Stomach (tissue), 9 donors: ENCODE results near the gene IDH2. TPM values are rescaled to one million over a fixed set of nuclear protein-coding genes. Genes with fewer than 3 reads are reported as not detected.
A peak's percentile ranks its signal among the peaks of the same experiment; 100 is the strongest.

ENCODE experiments used
- DNase-seq, 2 donors: peaks; one replicate each; pipeline versions ENCODE4 v3.0.0 to v3.0.0-alpha.2; 2013 to 2019
- H3K27ac ChIP-seq, 5 donors: fragments of 200-600 bp in 4 of 5; sonication (generic) in 4 of 5; one replicate each; pipeline ENCODE4 v1.5.1; 2013 to 2019; ENCODE audit warnings: mild to moderate bottlenecking in 1 of 5, moderate library complexity in 1 of 5
- H3K27me3 ChIP-seq, 3 donors: fragments of 200-600 bp; sonication (generic); one replicate each; pipeline ENCODE4 v1.5.1; 2017 to 2019; ENCODE audit warnings: mixed run types in 1 of 3
- H3K36me3 ChIP-seq, 4 donors: fragments of 200-600 bp; sonication (generic); 1 replicate in 3 of 4; 2 replicates in 1 of 4; pipeline ENCODE4 v1.5.1; 2016 to 2019
- H3K4me1 ChIP-seq, 4 donors: fragments of 200-600 bp; sonication (generic); one replicate each; pipeline ENCODE4 v1.5.1; 2016 to 2019
- H3K4me3 ChIP-seq, 4 donors: fragments of 200-600 bp; sonication (generic) in 3 of 4; one replicate each; pipeline ENCODE4 v1.5.1; 2016 to 2019; ENCODE audit warnings: mild to moderate bottlenecking in 1 of 4
- H3K9me3 ChIP-seq, 4 donors: fragments of 200-600 bp; sonication (generic); one replicate each; pipeline ENCODE4 v1.5.1; 2016 to 2019
- EP300 ChIP-seq: sonication (generic); formaldehyde crosslinking; IDR thresholded peaks from one replicate; pipeline ENCODE4 v1.6.1; 2017; ENCODE audit warnings: antibody characterized with exemption
- POLR2A ChIP-seq, 4 donors: fragments of 450-650 bp; IDR thresholded peaks; one replicate each; pipeline ENCODE4 v1.6.1; 2016; ENCODE audit warnings: antibody characterized with exemption in 4 of 4, control low read depth in 2 of 4, mild to moderate bottlenecking in 1 of 4, moderate library complexity in 1 of 4
- POLR2AphosphoS5 ChIP-seq, 3 donors: sonication (generic); formaldehyde crosslinking; IDR thresholded peaks; one replicate each; pipeline ENCODE4 v1.6.1; 2016; ENCODE audit warnings: antibody characterized with exemption in 3 of 3
- WGBS, 5 donors: extraction: QIAGEN DNeasy Blood & Tissue Kit in 3 of 5; methylation state at CpG; one replicate each; pipeline versions ENCODE4 v1.1.5 to v1.1.7; 2013 to 2018; 5-methylcytosine and 5-hydroxymethylcytosine counted together
- intact Hi-C: fragments of 100-400 bp; cut with DNase I; formaldehyde crosslinking; loops from one replicate; pipeline ENCODE4 v1.15.1; 2023; ENCODE audit warnings: low total_unique reads
- polyA plus RNA-seq, 3 donors: library from polyadenylated mRNA; stranded (reverse); fragments of 200-250 nt; gene quantifications; one replicate each; pipeline ENCODE4 v1.2.3, GENCODE V29; 2013
- total RNA-seq, 5 donors: library from RNA; depleted of rRNA; stranded (reverse); fragments of >200 nt; gene quantifications; one replicate each; pipeline versions ENCODE4 v1.1.0 to v1.2.3, GENCODE V29; 2014 to 2016
- TF ChIP-seq, protein P1 (sequence below), 7 experiments: fragments of 450-650 bp in 4 of 7; fragments of 200-600 bp in 3 of 7; sonication (generic) in 3 of 7; IDR thresholded peaks; one replicate each; pipeline ENCODE4 v1.5.1; 2016 to 2019; ENCODE audit warnings: antibody characterized with exemption in 7 of 7, control low read depth in 2 of 7, mild to moderate bottlenecking in 1 of 7
- donor health status: healthy with polysubstance abuse.
- donor health status: Bipolar disorder and iron deficiency.
- donor health status: healthy.

Gene IDH2
- total and polyA plus RNA-seq, 8 donors, result 12.3 to 186 (median 117) TPM

DNA sequence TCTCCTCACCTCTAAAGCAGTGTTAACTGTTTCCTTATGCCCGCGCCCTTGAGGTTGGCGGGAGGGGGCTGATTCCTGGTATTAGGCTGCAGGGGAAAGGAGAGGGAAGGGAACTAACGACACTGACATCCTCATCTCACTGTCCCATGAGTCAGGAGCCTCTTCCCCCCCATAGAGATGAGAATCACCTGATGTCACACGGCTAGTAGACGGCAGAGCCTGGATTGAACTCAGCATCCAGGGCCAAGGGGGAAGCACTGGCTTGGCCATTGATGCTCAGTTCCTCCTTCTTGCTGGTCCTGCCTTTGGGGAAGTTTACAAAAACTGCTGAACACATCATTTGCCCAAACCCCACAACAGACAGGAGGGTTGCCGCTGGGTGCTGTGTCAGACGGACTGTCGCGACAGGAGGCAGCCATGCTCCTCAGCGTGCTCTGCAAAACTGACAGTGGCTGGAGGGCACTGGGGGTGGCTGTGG is 38.5 kb downstream of the IDH2 start:
- WGBS, 5 donors, result 66 to 81% (median 77%) methylated on average over 10 to 11 of the region's 11 CpGs
- TF ChIP-seq, protein P1, sequence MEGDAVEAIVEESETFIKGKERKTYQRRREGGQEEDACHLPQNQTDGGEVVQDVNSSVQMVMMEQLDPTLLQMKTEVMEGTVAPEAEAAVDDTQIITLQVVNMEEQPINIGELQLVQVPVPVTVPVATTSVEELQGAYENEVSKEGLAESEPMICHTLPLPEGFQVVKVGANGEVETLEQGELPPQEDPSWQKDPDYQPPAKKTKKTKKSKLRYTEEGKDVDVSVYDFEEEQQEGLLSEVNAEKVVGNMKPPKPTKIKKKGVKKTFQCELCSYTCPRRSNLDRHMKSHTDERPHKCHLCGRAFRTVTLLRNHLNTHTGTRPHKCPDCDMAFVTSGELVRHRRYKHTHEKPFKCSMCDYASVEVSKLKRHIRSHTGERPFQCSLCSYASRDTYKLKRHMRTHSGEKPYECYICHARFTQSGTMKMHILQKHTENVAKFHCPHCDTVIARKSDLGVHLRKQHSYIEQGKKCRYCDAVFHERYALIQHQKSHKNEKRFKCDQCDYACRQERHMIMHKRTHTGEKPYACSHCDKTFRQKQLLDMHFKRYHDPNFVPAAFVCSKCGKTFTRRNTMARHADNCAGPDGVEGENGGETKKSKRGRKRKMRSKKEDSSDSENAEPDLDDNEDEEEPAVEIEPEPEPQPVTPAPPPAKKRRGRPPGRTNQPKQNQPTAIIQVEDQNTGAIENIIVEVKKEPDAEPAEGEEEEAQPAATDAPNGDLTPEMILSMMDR (IDR thresholded peaks at IDR 0.05), result no peak
- TF ChIP-seq POLR2A (IDR thresholded peaks at IDR 0.05) (no peak), POLR2AphosphoS5 (IDR thresholded peaks at IDR 0.05) (no peak), EP300 (no peak)
- peaks cover 36 to 77% (median 61%) of the 10 kb centered on the region in 4 donors for H3K4me1 ChIP-seq
- intact Hi-C loops, result loop anchor here (10.0 kb wide), 1 partner anchor 59 kb away; the partner anchor contains the start of gene ZNF710
- H3K27me3 ChIP-seq, result no peaks in the 10 kb centered on the region
- no peak overlapping the region for H3K4me3 ChIP-seq
- DNase-seq, result peak in 1 of 2 donors; percentile 69
- no peaks in the 10 kb centered on the region for H3K9me3 ChIP-seq
- H3K27ac ChIP-seq, result peak overlapping the region in 4 of 5 donors; percentile 73 to 87 (median 80)
- peaks cover 10 to 23% (median 19%) of the 10 kb centered on the region in 4 donors for H3K36me3 ChIP-seq

DNA sequence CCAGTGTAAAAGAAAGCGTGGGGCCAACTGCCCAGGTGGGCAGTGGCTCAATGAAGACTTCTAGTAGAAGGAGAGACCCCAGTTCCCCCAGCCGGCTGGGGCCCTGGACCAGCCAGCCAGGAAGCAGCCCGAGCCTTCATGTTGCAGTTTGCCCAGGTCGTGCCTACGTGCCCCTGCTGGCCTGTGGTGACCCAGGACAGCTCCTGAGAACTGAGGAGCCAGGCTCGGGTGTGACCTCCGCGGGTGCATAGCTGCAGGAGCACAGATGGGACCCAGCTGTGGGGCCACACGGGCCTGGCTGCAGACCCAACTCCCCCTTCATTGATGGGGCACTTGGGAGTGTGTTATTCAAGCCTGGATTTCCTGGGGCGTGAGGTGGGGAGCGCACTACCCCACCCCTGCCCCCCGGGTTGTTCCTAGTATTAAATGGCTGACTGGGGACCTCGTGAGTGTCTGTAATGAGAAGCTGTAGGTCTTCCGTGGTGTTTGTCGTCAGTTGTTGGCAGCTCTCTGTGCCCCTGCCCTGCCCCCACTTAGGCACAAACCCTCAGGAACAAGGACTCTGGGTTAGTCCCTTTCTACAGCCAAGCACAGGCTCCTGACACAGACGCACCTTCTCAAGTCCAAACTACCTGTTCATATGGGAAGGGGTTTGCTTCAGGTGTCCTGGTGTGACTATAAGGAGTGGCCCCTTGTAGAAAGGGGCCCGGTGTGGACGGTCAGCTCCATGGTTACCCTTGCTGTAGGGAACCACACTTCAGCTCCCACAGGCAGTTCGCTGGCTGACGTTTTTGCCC is 39.1 kb downstream of the IDH2 start:
- WGBS, 5 donors, result 55 to 70% (median 60%) methylated on average over 11 to 20 of the region's 20 CpGs

DNA sequence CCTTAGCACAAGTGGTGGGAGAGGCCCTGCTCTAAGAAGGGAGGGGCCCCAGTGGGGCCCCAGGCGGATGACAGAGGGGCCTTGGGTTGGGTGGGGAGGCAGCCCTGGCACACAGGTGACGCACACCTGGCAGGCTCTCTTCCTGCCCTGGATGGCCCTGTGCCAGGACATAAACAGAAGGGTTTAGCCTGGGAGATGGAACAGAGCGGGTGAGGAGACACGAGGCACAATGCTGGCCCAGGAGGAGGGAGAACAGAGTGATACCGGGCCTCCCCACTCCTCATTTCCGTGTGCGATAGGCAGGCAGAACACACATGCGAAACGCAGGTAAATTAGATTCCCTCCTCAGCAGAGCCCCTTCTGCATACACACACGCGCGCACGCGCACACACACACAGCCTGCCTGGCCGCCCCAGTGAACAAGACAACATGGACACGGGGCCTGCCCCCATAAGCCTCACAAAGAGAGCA is 39.8 kb downstream of the IDH2 start:
- H3K27ac ChIP-seq, result peak overlapping the region; percentile 49 to 87 (median 74)
- peaks cover 2 to 10% (median 6%) of the 10 kb centered on the region in 4 donors for H3K36me3 ChIP-seq
- H3K4me3 ChIP-seq, result no peak overlapping the region
- 39 to 51% (median 45%) methylated on average over 8 to 16 of the region's 16 CpGs for WGBS, 5 donors
- no peaks in the 10 kb centered on the region for H3K9me3 ChIP-seq
- TF ChIP-seq, protein P1 (IDR thresholded peaks at IDR 0.05), result no peak
- TF ChIP-seq POLR2AphosphoS5 (IDR thresholded peaks at IDR 0.05), result peak in 1 of 3 donors; percentile 36
- TF ChIP-seq POLR2A (IDR thresholded peaks at IDR 0.05), result no peak
- intact Hi-C loops, result loop anchor here (10.0 kb wide), 1 partner anchor 58 kb away; the partner anchor contains the start of gene ZNF710
- peak; percentile 83 to 92 for DNase-seq
- H3K27me3 ChIP-seq, result no peaks in the 10 kb centered on the region
- peaks cover 36 to 89% (median 64%) of the 10 kb centered on the region in 4 donors for H3K4me1 ChIP-seq

More for the DNA sequence above, 39.1 kb downstream of the IDH2 start:
- Histone ChIP-seq H3K27ac (peak overlapping the region; percentile 49 to 87 (median 74)), H3K4me3 (no peak overlapping the region), H3K27me3 (no peaks in the 10 kb centered on the region), H3K9me3 (no peaks in the 10 kb centered on the region), H3K4me1 (peaks cover 36 to 84% (median 61%) of the 10 kb centered on the region in 4 donors), H3K36me3 (peaks cover 7 to 16% (median 13%) of the 10 kb centered on the region in 4 donors)
- DNase-seq, result peak in 1 of 2 donors; percentile 47
- TF ChIP-seq POLR2AphosphoS5 (IDR thresholded peaks at IDR 0.05) (no peak), POLR2A (IDR thresholded peaks at IDR 0.05) (no peak), EP300 (no peak)
- TF ChIP-seq, protein P1 (IDR thresholded peaks at IDR 0.05), result no peak
- intact Hi-C loops, result loop anchor here (10.0 kb wide), 1 partner anchor 58 kb away; the partner anchor contains the start of gene ZNF710

DNA sequence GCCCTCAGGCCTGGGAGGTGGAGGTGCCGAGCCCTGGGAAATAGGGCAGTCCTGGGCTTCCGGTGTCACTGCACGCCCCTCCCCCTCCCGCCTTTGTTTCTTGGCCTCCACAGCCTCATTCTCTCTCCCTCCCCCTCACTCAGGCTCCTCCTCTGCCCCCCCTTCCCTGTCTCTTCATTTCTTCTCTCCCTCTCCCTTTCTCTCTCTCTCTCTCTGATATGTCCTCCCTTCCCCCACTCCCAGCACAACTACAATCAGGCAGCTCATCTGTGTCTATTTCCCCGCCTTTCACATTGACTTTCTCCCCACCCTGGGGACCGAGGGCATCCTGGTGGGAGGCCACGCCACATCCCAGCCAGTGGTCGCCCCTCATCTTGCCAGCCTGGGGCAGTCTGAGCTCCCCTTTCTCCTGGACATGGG is 40.2 kb downstream of the IDH2 start:
- H3K27me3 ChIP-seq, result no peaks in the 10 kb centered on the region
- peak overlapping the region; percentile 49 to 87 (median 74) for H3K27ac ChIP-seq
- H3K4me3 ChIP-seq, result no peak overlapping the region
- intact Hi-C loops, result loop anchor here (10.0 kb wide), 1 partner anchor 57 kb away; the partner anchor contains the start of gene ZNF710
- no peaks in the 10 kb centered on the region for H3K9me3 ChIP-seq
- TF ChIP-seq EP300, result no peak
- TF ChIP-seq, protein P1 (IDR thresholded peaks at IDR 0.05), result no peak
- no peak for TF ChIP-seq POLR2A (IDR thresholded peaks at IDR 0.05)
- no peak for TF ChIP-seq POLR2AphosphoS5 (IDR thresholded peaks at IDR 0.05)
- peak in 1 of 2 donors; percentile 92 for DNase-seq
- peaks cover 36 to 89% (median 64%) of the 10 kb centered on the region in 4 donors for H3K4me1 ChIP-seq
- 27 to 52% (median 39%) methylated on average over 6 to 8 of the region's 8 CpGs for WGBS, 5 donors
- peaks cover 0 to 5% (median 1%) of the 10 kb centered on the region in 4 donors for H3K36me3 ChIP-seq
